Measurements from ENCODE around the gene FOXP1. TPM values are rescaled to one million over a fixed set of nuclear protein-coding genes. Genes with fewer than 3 reads are reported as not detected.
A peak's percentile ranks its signal among the peaks of the same experiment; 100 is the strongest.

Gene FOXP1
- total RNA-seq, 1 donor = 123 TPM

GRCh38 chr3:71231680-71232079, 351.8 kb downstream of the FOXP1 start:
- no peak for DNase-seq (ENCODE audit: low read depth in 2 of 3, low spot score in 2 of 3)

GRCh38 chr3:71229905-71230657, 353.4 kb downstream of the FOXP1 start:
- no peak for DNase-seq (ENCODE audit: low read depth in 2 of 3, low spot score in 2 of 3)

- DNase-seq (ENCODE audit: low read depth in 2 of 3, low spot score in 2 of 3) = no peak
Measured at GRCh38 chr3:71228156-71228866, 355.2 kb downstream of the FOXP1 start.

- DNase-seq (ENCODE audit: low read depth in 2 of 3, low spot score in 2 of 3) = peak in 2 of 3 donors; percentile 47 to 58
Measured at GRCh38 chr3:71227270-71227661, 356.3 kb downstream of the FOXP1 start.

GRCh38 chr3:71226565-71227269, 356.8 kb downstream of the FOXP1 start:
- DNase-seq (ENCODE audit: low read depth in 2 of 3, low spot score in 2 of 3) = peak; percentile 37 to 77 (median 73)

- DNase-seq (ENCODE audit: low read depth in 2 of 3, low spot score in 2 of 3) = peak in 1 of 3 donors; percentile 9
Measured at GRCh38 chr3:71225951-71226564, 357.5 kb downstream of the FOXP1 start.

- DNase-seq (ENCODE audit: low read depth in 2 of 3, low spot score in 2 of 3) = no peak
Measured at GRCh38 chr3:71225002-71225684, 358.4 kb downstream of the FOXP1 start.

- DNase-seq (ENCODE audit: low read depth in 2 of 3, low spot score in 2 of 3) = no peak
Measured at GRCh38 chr3:71219744-71220638, 363.5 kb downstream of the FOXP1 start.

- DNase-seq (ENCODE audit: low read depth in 2 of 3, low spot score in 2 of 3) = no peak
Measured at GRCh38 chr3:71218508-71218907, 365.0 kb downstream of the FOXP1 start.

- DNase-seq (ENCODE audit: low read depth in 2 of 3, low spot score in 2 of 3) = no peak
Measured at GRCh38 chr3:71217640-71218222, 365.8 kb downstream of the FOXP1 start.

- DNase-seq (ENCODE audit: low read depth in 2 of 3, low spot score in 2 of 3) = no peak
Measured at GRCh38 chr3:71215351-71215750, 368.2 kb downstream of the FOXP1 start.

GRCh38 chr3:71214797-71215196, 368.7 kb downstream of the FOXP1 start:
- DNase-seq (ENCODE audit: low read depth in 2 of 3, low spot score in 2 of 3) = no peak

- no peak for DNase-seq (ENCODE audit: low read depth in 2 of 3, low spot score in 2 of 3)
Measured at GRCh38 chr3:71214016-71214415, 369.5 kb downstream of the FOXP1 start.

- no peak for DNase-seq (ENCODE audit: low read depth in 2 of 3, low spot score in 2 of 3)
Measured at GRCh38 chr3:71211083-71211482, 372.4 kb downstream of the FOXP1 start.

GRCh38 chr3:71210257-71211007, 373.1 kb downstream of the FOXP1 start:
- no peak for DNase-seq (ENCODE audit: low read depth in 2 of 3, low spot score in 2 of 3)

- peak in 2 of 3 donors; percentile 62 to 88 for DNase-seq (ENCODE audit: low read depth in 2 of 3, low spot score in 2 of 3)
Measured at GRCh38 chr3:71208211-71209095, 375.1 kb downstream of the FOXP1 start.

- no peak for DNase-seq (ENCODE audit: low read depth in 2 of 3, low spot score in 2 of 3)
Measured at GRCh38 chr3:71207632-71208031, 375.9 kb downstream of the FOXP1 start.

Data from hematopoietic multipotent progenitor cell (in vitro differentiated cells).